HCT116 (cell line): ENCODE measurements around the gene TACC2. TPM values are rescaled to one million over a fixed set of nuclear protein-coding genes. Genes with fewer than 3 reads are reported as not detected.

ENCODE experiments used
- ATAC-seq: fragments of 200-7000 bp; cut with Tn5 transposase; 2 replicates; pipeline ENCODE4 v1.9.1; 2020; ENCODE audit warnings: mild to moderate bottlenecking, moderate library complexity
- BruUV-seq: library from RNA; stranded (reverse); fragments of 400-500 nt; replicated peaks from 2 replicates; lab custom pipeline; 2021; lab: Mats Ljungman, UMichigan
- CTCF ChIA-PET: fragments of 300-600 bp; sonication (Branson Sonifier 250); formaldehyde crosslinking; loops from one replicate; lab custom pipeline; 2021; ENCODE audit warnings: antibody characterized with exemption; lab: Charles Lee
- POLR2A ChIA-PET: fragments of 300-600, 350-600 bp; sonication (Branson Sonifier 250); formaldehyde crosslinking; loops from one replicate; lab custom pipeline; 2021; ENCODE audit warnings: antibody characterized with exemption; lab: Charles Lee
- RAD21 ChIA-PET, 2 experiments: fragments of 300-600 bp; sonication (Branson Sonifier 250); formaldehyde crosslinking; loops; one replicate each; lab custom pipeline; 2023; ENCODE audit warnings: low total read pairs in 2 of 2; ENCODE audit not compliant: uncharacterized antibody in 2 of 2, unreplicated experiment in 2 of 2, low non-redundant PET in 1 of 2; lab: Charles Lee
- DNase-seq: peaks from one replicate; pipeline ENCODE4 v3.0.0-alpha.2; 2010; ENCODE audit warnings: low read depth, low spot score
- H2AFZ ChIP-seq: fragments of 200-600 bp; shearing (Covaris generic), sonication (generic); 2 replicates; pipeline ENCODE4 v1.6.1; 2017; ENCODE audit warnings: low read depth, mixed run types, mixed read lengths, antibody characterized with exemption, low read length; ENCODE audit not compliant: poor library complexity, severe bottlenecking
- H3K27ac ChIP-seq: 2 replicates; pipeline ENCODE4 v1.5.1; 2012; ENCODE audit warnings: low read depth, low read length
- H3K27me3 ChIP-seq: fragments of 200-600 bp; sonication (generic); 2 replicates; pipeline ENCODE4 v1.6.1; 2016; ENCODE audit warnings: mixed run types, low read length, mixed read lengths; ENCODE audit not compliant: insufficient read depth
- H3K36me3 ChIP-seq, 2 experiments: fragments of 200-500 bp in 1 of 2; fragments of 200-600 bp in 1 of 2; sonication (Bioruptor generic) in 1 of 2; sonication (generic) in 1 of 2; 2 replicates each; pipeline versions ENCODE4 v1.5.1 to v1.6.1; 2014 to 2016; ENCODE audit warnings: low read length in 2 of 2, inconsistent platforms in 1 of 2, mixed read lengths in 1 of 2, mixed run types in 1 of 2; ENCODE audit not compliant: insufficient read depth in 2 of 2, control insufficient read depth in 1 of 2
- H3K4me1 ChIP-seq, 2 experiments: fragments of 200-600 bp in 1 of 2; sonication (generic) in 1 of 2; 2 replicates each; pipeline versions ENCODE4 v1.5.1 to v1.6.1; 2012 to 2017; ENCODE audit warnings: low read length in 2 of 2, inconsistent platforms in 1 of 2, mild to moderate bottlenecking in 1 of 2, mixed read lengths in 1 of 2, mixed run types in 1 of 2, moderate library complexity in 1 of 2; ENCODE audit not compliant: insufficient read depth in 2 of 2, control insufficient read depth in 1 of 2
- H3K4me2 ChIP-seq: fragments of 200-600 bp; sonication (generic); 2 replicates; pipeline ENCODE4 v1.6.1; 2017; ENCODE audit warnings: mixed run types, low read length, mixed read lengths
- H3K4me3 ChIP-seq, 2 experiments: fragments of 200-600 bp in 1 of 2; sonication (generic) in 1 of 2; replicated peaks in 1 of 2; 2 replicates each; pipeline ENCODE4 v1.5.1; 2011 to 2016; ENCODE audit warnings: low read length in 2 of 2, control low read depth in 1 of 2, low read depth in 1 of 2, mild to moderate bottlenecking in 1 of 2, mixed read lengths in 1 of 2, mixed run types in 1 of 2
- H3K79me2 ChIP-seq: fragments of 200-600 bp; sonication (generic); 2 replicates; pipeline ENCODE4 v1.6.1; 2017; ENCODE audit warnings: mild to moderate bottlenecking, mixed run types, low read length, moderate library complexity, mixed read lengths; ENCODE audit not compliant: insufficient read depth
- H3K9ac ChIP-seq: fragments of 200-600 bp; sonication (generic); 2 replicates; pipeline ENCODE4 v1.6.1; 2016; ENCODE audit warnings: low read length, mixed read lengths
- H3K9me2 ChIP-seq: fragments of 200-600 bp; sonication (generic), shearing (Covaris generic); 2 replicates; pipeline ENCODE4 v1.6.1; 2017; ENCODE audit warnings: mixed run types, mild to moderate bottlenecking, moderate library complexity; ENCODE audit not compliant: insufficient read depth
- H3K9me3 ChIP-seq, 2 experiments: fragments of 200-500 bp in 1 of 2; fragments of 200-600 bp in 1 of 2; sonication (Bioruptor generic) in 1 of 2; sonication (generic) in 1 of 2; 2 replicates each; pipeline ENCODE4 v1.6.1; 2014 to 2017; ENCODE audit warnings: low read length in 2 of 2, mixed read lengths in 2 of 2, inconsistent platforms in 1 of 2, low read depth in 1 of 2, mild to moderate bottlenecking in 1 of 2, mixed run types in 1 of 2, moderate library complexity in 1 of 2; ENCODE audit not compliant: control insufficient read depth in 1 of 2, insufficient read depth in 1 of 2
- H4K20me1 ChIP-seq: fragments of 200-600 bp; sonication (generic), shearing (Covaris generic); 2 replicates; pipeline ENCODE4 v1.6.1; 2017; ENCODE audit warnings: mixed run types, mild to moderate bottlenecking, moderate library complexity; ENCODE audit not compliant: insufficient read depth
- ATF3 ChIP-seq: IDR thresholded peaks from 2 replicates; pipeline ENCODE4 v1.6.1; 2012
- CEBPB ChIP-seq: IDR thresholded peaks from 2 replicates; pipeline ENCODE4 v1.6.1; 2012; ENCODE audit warnings: low read depth
- ELF1 ChIP-seq: IDR thresholded peaks from 2 replicates; pipeline ENCODE4 v1.6.1; 2012; ENCODE audit warnings: low read depth, borderline replicate concordance
- EZH2phosphoT487 ChIP-seq: fragments of 200-600 bp; IDR thresholded peaks from 2 replicates; pipeline ENCODE4 v1.6.1; 2018; ENCODE audit warnings: antibody characterized with exemption, borderline replicate concordance
- FOSL1 ChIP-seq: IDR thresholded peaks from 2 replicates; pipeline ENCODE4 v1.6.1; 2012; ENCODE audit warnings: low read depth
- JUND ChIP-seq: IDR thresholded peaks from 2 replicates; pipeline ENCODE4 v1.6.1; 2012
- MAX ChIP-seq: IDR thresholded peaks from 2 replicates; pipeline ENCODE4 v1.6.1; 2012
- POLR2A ChIP-seq: IDR thresholded peaks from 2 replicates; pipeline ENCODE4 v1.7.0; 2011; ENCODE audit warnings: borderline replicate concordance; ENCODE audit not compliant: insufficient read depth, insufficient read length; ENCODE audit errors: extremely low read depth
- SIN3A ChIP-seq: IDR thresholded peaks from 2 replicates; pipeline ENCODE4 v1.6.1; 2012; ENCODE audit warnings: low read depth
- TCF7L2 ChIP-seq: IDR thresholded peaks from 2 replicates; pipeline ENCODE4 v1.7.0; 2011; ENCODE audit warnings: borderline replicate concordance, inconsistent platforms; ENCODE audit not compliant: insufficient read depth, insufficient read length; ENCODE audit errors: extremely low read depth
- YY1 ChIP-seq: IDR thresholded peaks from 2 replicates; pipeline ENCODE4 v1.6.1; 2011; ENCODE audit warnings: low read length, low read depth, moderate library complexity, mild to moderate bottlenecking; ENCODE audit not compliant: insufficient replicate concordance; ENCODE audit errors: extremely low read depth
- ZNF274 ChIP-seq: fragments of 200-500 bp; sonication (Bioruptor generic); IDR thresholded peaks from 2 replicates; pipeline ENCODE4 v1.6.1; 2014; ENCODE audit warnings: mild to moderate bottlenecking, low read depth, low read length, inconsistent platforms
- intact Hi-C: fragments of 100-400 bp; cut with micrococcal nuclease; formaldehyde crosslinking; loops from 2 replicates; pipeline ENCODE4 v1.10.0; 2022
- total RNA-seq: library from RNA; stranded (reverse); gene quantifications from one replicate; pipeline ENCODE4 v1.2.1, GENCODE V29; 2021; ENCODE audit not compliant: unreplicated experiment

The TACC2 gene
- total RNA-seq, 1 experiment from 2014 or later = 38.6 TPM

- Histone ChIP-seq H3K9ac (no peak overlapping the region), H2AFZ (no peak overlapping the region), H3K4me2 (no peak overlapping the region), H3K36me3 (peaks cover 0 to under 1% of the 10 kb centered on the region in 2 experiments; a peak in 1 of 4 replicates), H3K27me3 (no peaks in the 10 kb centered on the region), H3K27ac (no peak overlapping the region), H3K4me3 (no peak overlapping the region), H4K20me1 (no peaks in the 10 kb centered on the region), H3K9me2 (no peaks in the 10 kb centered on the region), H3K9me3 (no peaks in the 10 kb centered on the region)
- no TSS peak for BruUV-seq
- DNase-seq = no peak
- POLR2A ChIA-PET = no interaction called here
- intact Hi-C loops = no loop called here
- RAD21 ChIA-PET = no interaction called here
- no peak for ATAC-seq
- TF ChIP-seq TCF7L2 (no peak), SIN3A (no peak), ZNF274 (no peak), CEBPB (no peak), FOSL1 (no peak), POLR2A (no peak), EZH2phosphoT487 (no peak), YY1 (no peak), ELF1 (no peak)
- TF ChIP-seq, all 23 proteins: peak for 0
- Histone ChIP-seq H3K79me2 (no peaks in the 10 kb centered on the region), H3K4me1 (no peaks in the 10 kb centered on the region)
- CTCF ChIA-PET = no interaction called here
Observed at GRCh38 chr10:122221958-122222357, 233.0 kb downstream of the TACC2 start.

GRCh38 chr10:122222638-122223037 lies 233.7 kb downstream of the TACC2 start:
- Histone ChIP-seq H3K27ac (no peak overlapping the region), H3K4me3 (no peak overlapping the region), H2AFZ (no peak overlapping the region), H3K9me3 (no peaks in the 10 kb centered on the region), H3K9me2 (no peaks in the 10 kb centered on the region), H3K4me1 (no peaks in the 10 kb centered on the region), H3K9ac (no peak overlapping the region), H3K36me3 (peaks cover 0 to 2% of the 10 kb centered on the region in 2 experiments; a peak in 1 of 4 replicates), H4K20me1 (no peaks in the 10 kb centered on the region), H3K4me2 (no peak overlapping the region), H3K27me3 (no peaks in the 10 kb centered on the region), H3K79me2 (no peaks in the 10 kb centered on the region)
- ChIA-PET RAD21 (no interaction called here), POLR2A (no interaction called here), CTCF (no interaction called here)
- no peak for ATAC-seq
- BruUV-seq = no TSS peak
- DNase-seq = no peak
- TF ChIP-seq POLR2A (no peak), MAX (no peak), ATF3 (no peak), JUND (no peak), CEBPB (no peak)
- intact Hi-C loops = no loop called here
